ENCODE results near the gene IRGM. TPM values are rescaled to one million over a fixed set of nuclear protein-coding genes. Genes with fewer than 3 reads are reported as not detected.
A peak's percentile ranks its signal among the peaks of the same experiment; 100 is the strongest.
"Not testable (repeated sequence)": the region's sequence is repeated elsewhere in the genome, so short reads cannot be mapped to it uniquely, and the experiment has no call there.

Gene IRGM
- total RNA-seq, 1 donor from 2014 or later = 0.91 TPM

GRCh38 chr5:150847334-150847695 lies 994 bp downstream of the IRGM start:
- Mint-ChIP-seq H3K9me3 (peaks cover 4% of the 10 kb centered on the region), H3K4me1 (peaks cover 30% of the 10 kb centered on the region), H3K27ac (no peak overlapping the region), H3K36me3 (ENCODE audit: low read depth) (peaks cover 3% of the 10 kb centered on the region), H3K27me3 (peaks cover 3% of the 10 kb centered on the region), H3K4me3 (peak overlapping the region; percentile 80)
- DNase-seq = no peak
- intact Hi-C loops (cut with micrococcal nuclease) = loop anchor here (1.0 to 10.0 kb wide), 9 partner anchors 46 to 405 kb away; partner anchors contain the start of genes ANXA6 and GM2A

GRCh38 chr5:150848271-150848670 lies 1.9 kb downstream of the IRGM start:
- intact Hi-C loops (cut with micrococcal nuclease) = loop anchor here (5.0 to 10.0 kb wide), 2 partner anchors 191 to 307 kb away; partner anchors contain the start of gene ANXA6
- peaks cover 3% of the 10 kb centered on the region for H3K36me3 Mint-ChIP-seq (ENCODE audit: low read depth)
- no peak overlapping the region for H3K27ac Mint-ChIP-seq
- peaks cover 3% of the 10 kb centered on the region for H3K27me3 Mint-ChIP-seq
- H3K9me3 Mint-ChIP-seq = peaks cover 4% of the 10 kb centered on the region
- DNase-seq = no peak
- peaks cover 30% of the 10 kb centered on the region for H3K4me1 Mint-ChIP-seq
- H3K4me3 Mint-ChIP-seq = no peak overlapping the region

DNA sequence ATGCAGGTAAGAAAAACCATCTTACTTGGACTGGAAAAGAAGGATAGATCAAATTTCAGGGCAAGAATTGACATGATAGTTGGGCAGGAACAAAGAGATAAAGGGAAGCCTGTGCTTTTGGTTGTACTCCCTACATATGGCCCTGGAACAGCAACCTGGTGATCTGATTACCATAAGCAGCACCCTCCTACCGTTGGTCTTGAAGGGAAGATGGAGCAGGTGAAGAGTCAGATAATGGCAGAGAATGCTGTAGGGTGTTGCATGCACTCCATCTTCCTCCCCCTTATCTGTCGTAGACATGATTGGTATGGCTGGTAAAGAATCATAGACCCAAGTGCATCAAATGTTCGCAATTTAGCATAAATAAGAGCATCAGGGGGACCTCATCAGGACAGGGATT lies 4.7 kb downstream of the IRGM start:
- Mint-ChIP-seq H3K36me3 (ENCODE audit: low read depth) (no peaks in the 10 kb centered on the region), H3K27ac (no peak overlapping the region), H3K9me3 (no peaks in the 10 kb centered on the region), H3K27me3 (peaks cover 3% of the 10 kb centered on the region), H3K4me3 (no peak overlapping the region), H3K4me1 (peaks cover 30% of the 10 kb centered on the region)
- intact Hi-C loops (cut with micrococcal nuclease) = no loop called here
- peak; percentile 52 for DNase-seq

DNA sequence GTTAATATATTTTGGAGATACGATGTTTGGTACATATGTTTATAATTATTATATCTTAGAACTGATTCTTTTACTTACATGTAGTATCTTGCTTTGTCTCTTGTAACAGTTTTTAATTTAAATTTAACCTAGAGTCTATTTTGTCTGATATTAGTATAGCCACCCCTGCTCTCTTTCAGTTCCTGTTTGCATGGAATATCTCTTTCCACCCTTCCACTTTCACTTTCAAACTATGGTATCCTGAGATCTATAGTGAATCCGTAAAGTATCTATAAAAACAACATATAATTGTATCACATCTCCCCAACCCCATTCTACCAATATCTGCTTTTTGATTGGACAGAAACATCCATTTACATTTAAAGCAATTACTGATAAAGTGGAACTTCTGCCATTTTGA lies 7.2 kb downstream of the IRGM start:
- no peaks in the 10 kb centered on the region for H3K36me3 Mint-ChIP-seq (ENCODE audit: low read depth)
- peaks cover 2% of the 10 kb centered on the region for H3K27me3 Mint-ChIP-seq
- no peak for DNase-seq
- no peak overlapping the region for H3K27ac Mint-ChIP-seq
- H3K4me1 Mint-ChIP-seq = peaks cover 10% of the 10 kb centered on the region
- H3K4me3 Mint-ChIP-seq = no peak overlapping the region
- intact Hi-C loops (cut with micrococcal nuclease) = no loop called here
- no peaks in the 10 kb centered on the region for H3K9me3 Mint-ChIP-seq

- DNase-seq; intact Hi-C loops (cut with micrococcal nuclease); H3K27me3 Mint-ChIP-seq; H3K27ac Mint-ChIP-seq; H3K4me3 Mint-ChIP-seq; H3K36me3 Mint-ChIP-seq (ENCODE audit: low read depth); H3K4me1 Mint-ChIP-seq: not testable (repeated sequence)
- H3K9me3 Mint-ChIP-seq = peaks cover 10% of the 10 kb centered on the region
Measured at GRCh38 chr5:150856700-150857099, 10.4 kb downstream of the IRGM start.

GRCh38 chr5:150860246-150860821 lies 14.0 kb downstream of the IRGM start:
- intact Hi-C loops (cut with micrococcal nuclease) = no loop called here
- no peaks in the 10 kb centered on the region for H3K36me3 Mint-ChIP-seq (ENCODE audit: low read depth)

GRCh38 chr5:150862070-150862469 lies 15.7 kb downstream of the IRGM start:
- Mint-ChIP-seq H3K4me3 (no peak overlapping the region), H3K9me3 (peaks cover 10% of the 10 kb centered on the region), H3K4me1 (no peaks in the 10 kb centered on the region), H3K27ac (no peak overlapping the region), H3K36me3 (ENCODE audit: low read depth) (no peaks in the 10 kb centered on the region), H3K27me3 (no peaks in the 10 kb centered on the region)
- intact Hi-C loops (cut with micrococcal nuclease) = no loop called here
- no peak for DNase-seq

More at GRCh38 chr5:150860246-150860821, 14.0 kb downstream of the IRGM start:
- Mint-ChIP-seq H3K9me3 (peaks cover 10% of the 10 kb centered on the region), H3K27ac (no peak overlapping the region), H3K4me1 (no peaks in the 10 kb centered on the region), H3K4me3 (no peak overlapping the region), H3K27me3 (no peaks in the 10 kb centered on the region)
- DNase-seq = no peak

DNA sequence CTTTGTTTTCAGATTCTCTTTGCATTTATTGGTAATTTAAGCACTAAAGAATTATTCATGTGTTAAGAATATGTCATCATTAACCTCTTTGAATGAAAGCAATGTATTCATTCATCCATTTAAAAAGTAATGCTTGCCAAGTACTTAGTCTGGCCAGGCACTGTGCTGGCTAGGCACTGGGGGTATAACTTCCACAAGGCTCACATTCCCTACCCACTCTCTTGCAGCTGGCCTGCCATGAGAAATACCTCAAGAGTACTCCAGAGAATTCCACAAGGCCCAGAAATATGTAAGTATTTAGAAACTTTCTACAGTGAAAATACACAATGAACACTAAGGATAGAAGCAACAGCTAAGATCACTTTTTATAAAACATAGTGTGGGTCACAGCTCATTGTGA lies 33.0 kb downstream of the IRGM start:
- Mint-ChIP-seq H3K27me3 (no peaks in the 10 kb centered on the region), H3K4me3 (no peak overlapping the region), H3K9me3 (peaks cover 27% of the 10 kb centered on the region), H3K27ac (no peak overlapping the region), H3K36me3 (ENCODE audit: low read depth) (no peaks in the 10 kb centered on the region), H3K4me1 (no peaks in the 10 kb centered on the region)
- intact Hi-C loops (cut with micrococcal nuclease) = no loop called here
- no peak for DNase-seq

- Mint-ChIP-seq H3K27ac (no peak overlapping the region), H3K9me3 (peaks cover 47% of the 10 kb centered on the region), H3K4me1 (no peaks in the 10 kb centered on the region), H3K27me3 (no peaks in the 10 kb centered on the region), H3K4me3 (no peak overlapping the region), H3K36me3 (ENCODE audit: low read depth) (peaks cover 13% of the 10 kb centered on the region)
- DNase-seq = no peak
- intact Hi-C loops (cut with micrococcal nuclease) = no loop called here
Measured at GRCh38 chr5:150895431-150896428, 49.4 kb downstream of the IRGM start.

Other genes starting within 250 kb of the IRGM start
- not detected in 2 replicates for gene SYNPO, start 205.9 kb upstream of the IRGM start, total RNA-seq
- 0.07 and 0.28 TPM in 2 replicates for gene MYOZ3, start 185.3 kb upstream of the IRGM start, total RNA-seq
- 69.6 and 78.4 TPM in 2 replicates for gene RBM22, start 145.5 kb upstream of the IRGM start, total RNA-seq
- gene DCTN4, start 87.5 kb upstream of the IRGM start, total RNA-seq = 43.9 and 44.8 TPM in 2 replicates
- 13.8 and 16.6 TPM in 2 replicates for gene SMIM3, start 67.8 kb upstream of the IRGM start, total RNA-seq
- 0.47 and 0.54 TPM in 2 replicates for gene ZNF300, start 58.5 kb downstream of the IRGM start, total RNA-seq
- not detected in 2 replicates for gene GPX3, start 174.1 kb downstream of the IRGM start, total RNA-seq
- gene TNIP1, start 234.5 kb downstream of the IRGM start, total RNA-seq = 345 and 360 TPM in 2 replicates